Myocyte (in vitro differentiated cells): ENCODE results near the gene ST8SIA1. TPM values are rescaled to one million over a fixed set of nuclear protein-coding genes. Genes with fewer than 3 reads are reported as not detected.

Source experiments
- DNase-seq: peaks from one replicate; pipeline ENCODE4 v3.0.0-alpha.2; 2012; ENCODE audit warnings: low read depth
- total RNA-seq: library from RNA; depleted of rRNA; stranded (reverse); fragments of >200 nt; gene quantifications from 2 replicates; pipeline ENCODE4 v1.2.3, GENCODE V29; 2014

ST8SIA1 gene
- total RNA-seq, 1 donor from 2014 or later = 1.6 TPM

- no peak for DNase-seq
Observed at GRCh38 chr12:22284871-22285270, 49.6 kb downstream of the ST8SIA1 start.

GRCh38 chr12:22283508-22283907, 51.0 kb downstream of the ST8SIA1 start:
- no peak for DNase-seq

GRCh38 chr12:22283006-22283506, 51.5 kb downstream of the ST8SIA1 start:
- DNase-seq = peak; percentile 69

GRCh38 chr12:22282283-22282682, 52.2 kb downstream of the ST8SIA1 start:
- peak; percentile 47 for DNase-seq

GRCh38 chr12:22276867-22277266, 57.6 kb downstream of the ST8SIA1 start:
- DNase-seq = no peak

- peak; percentile 46 for DNase-seq
Observed at GRCh38 chr12:22276313-22276712, 58.2 kb downstream of the ST8SIA1 start.

GRCh38 chr12:22275843-22276242, 58.7 kb downstream of the ST8SIA1 start:
- peak; percentile 95 for DNase-seq

GRCh38 chr12:22272335-22273151, 62.0 kb downstream of the ST8SIA1 start:
- DNase-seq = no peak

- peak; percentile 40 for DNase-seq
Observed at GRCh38 chr12:22271023-22271422, 63.5 kb downstream of the ST8SIA1 start.

GRCh38 chr12:22268973-22269372, 65.5 kb downstream of the ST8SIA1 start:
- no peak for DNase-seq

GRCh38 chr12:22268406-22268805, 66.1 kb downstream of the ST8SIA1 start:
- DNase-seq = no peak

GRCh38 chr12:22266101-22266500, 68.4 kb downstream of the ST8SIA1 start:
- no peak for DNase-seq

GRCh38 chr12:22264380-22264779, 70.1 kb downstream of the ST8SIA1 start:
- no peak for DNase-seq

- peak; percentile 44 for DNase-seq
Observed at GRCh38 chr12:22262309-22262708, 72.2 kb downstream of the ST8SIA1 start.

- DNase-seq = no peak
Observed at GRCh38 chr12:22257100-22257499, 77.4 kb downstream of the ST8SIA1 start.

- no peak for DNase-seq
Observed at GRCh38 chr12:22256605-22257004, 77.9 kb downstream of the ST8SIA1 start.

- no peak for DNase-seq
Observed at GRCh38 chr12:22256041-22256441, 78.5 kb downstream of the ST8SIA1 start.

- no peak for DNase-seq
Observed at GRCh38 chr12:22255097-22255496, 79.4 kb downstream of the ST8SIA1 start.

GRCh38 chr12:22254478-22254877, 80.0 kb downstream of the ST8SIA1 start:
- no peak for DNase-seq

- no peak for DNase-seq
Observed at GRCh38 chr12:22252057-22252456, 82.5 kb downstream of the ST8SIA1 start.

- DNase-seq = no peak
Observed at GRCh38 chr12:22250762-22251161, 83.7 kb downstream of the ST8SIA1 start.

GRCh38 chr12:22248571-22249115, 85.9 kb downstream of the ST8SIA1 start:
- DNase-seq = no peak

- no peak for DNase-seq
Observed at GRCh38 chr12:22248121-22248520, 86.4 kb downstream of the ST8SIA1 start.
